Stimulated activated effector memory CD8-positive, alpha-beta T cell treated with anti-CD3 and anti-CD28 coated beads, Interleukin-12 subunit alpha, Interleukin-12 subunit beta, amount 100 ng/mL, for 72 hours (primary cell): ENCODE measurements around the gene IGF2BP3.

Experiments
- ATAC-seq: fragments of 150-1000 bp; cut with Tn5 transposase; 2 replicates; pipeline ENCODE4 v1.10.0; 2021
- DNase-seq, 2 donors: peaks; one replicate each; pipeline ENCODE4 v3.0.0; 2021 to 2022; ENCODE audit warnings: low spot score in 2 of 2
- H3K27ac Mint-ChIP-seq: one replicate; pipeline ENCODE4 v1.8.0; 2022; ENCODE audit warnings: mild to moderate bottlenecking, mixed read lengths
- H3K36me3 Mint-ChIP-seq: one replicate; pipeline ENCODE4 v1.8.0; 2022; ENCODE audit warnings: mild to moderate bottlenecking, mixed read lengths
- H3K4me1 Mint-ChIP-seq: one replicate; pipeline ENCODE4 v1.8.0; 2022; ENCODE audit warnings: mixed read lengths
- H3K4me3 Mint-ChIP-seq: one replicate; pipeline ENCODE4 v1.8.0; 2022; ENCODE audit warnings: mild to moderate bottlenecking, mixed read lengths
- H3K9me3 Mint-ChIP-seq: one replicate; pipeline ENCODE4 v1.8.0; 2022; ENCODE audit warnings: mixed read lengths

The IGF2BP3 gene

GRCh38 chr7:23350466-23350865, 119.8 kb downstream of the IGF2BP3 start:
- DNase-seq (no peak), ATAC-seq (no peak)
- H3K27ac Mint-ChIP-seq = no peak overlapping the region
- no peaks in the 10 kb centered on the region for H3K36me3 Mint-ChIP-seq
- H3K4me3 Mint-ChIP-seq = no peak overlapping the region
- no peaks in the 10 kb centered on the region for H3K9me3 Mint-ChIP-seq
- peaks cover 33% of the 10 kb centered on the region for H3K4me1 Mint-ChIP-seq

DNA sequence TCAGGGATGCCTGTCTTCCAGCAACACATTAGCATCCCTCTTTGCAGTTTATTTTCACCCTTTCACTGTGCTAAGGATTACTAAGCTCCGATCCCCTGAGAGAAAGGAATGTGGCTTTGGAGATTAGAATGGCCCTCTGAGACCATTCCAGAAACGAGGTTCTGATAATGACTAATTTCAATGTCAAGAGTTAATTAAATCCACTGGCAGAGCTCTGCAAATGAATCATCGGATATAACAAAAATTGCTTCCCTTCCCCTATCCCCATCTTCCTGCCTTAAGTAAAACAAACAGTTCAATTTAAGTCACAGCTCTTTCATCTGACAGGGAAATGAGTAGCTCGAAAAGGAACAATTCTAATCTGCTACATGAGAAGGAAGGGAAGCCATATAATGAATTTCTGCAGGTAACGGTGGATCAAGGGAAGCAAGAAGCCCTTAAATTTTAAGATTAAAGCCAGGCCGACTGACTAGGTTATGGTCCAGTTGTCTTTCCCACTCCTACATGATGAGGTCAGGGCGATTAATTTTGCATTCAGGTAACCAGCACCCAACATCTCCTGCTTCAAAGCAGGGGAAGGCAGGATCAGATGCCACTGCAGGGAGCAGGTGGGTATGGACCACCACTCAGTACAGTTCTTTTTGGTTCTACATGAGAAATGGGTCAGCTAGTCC, 120.7 kb downstream of the IGF2BP3 start:
- no peaks in the 10 kb centered on the region for H3K36me3 Mint-ChIP-seq
- no peak overlapping the region for H3K4me3 Mint-ChIP-seq
- ATAC-seq (no peak), DNase-seq (no peak)
- peaks cover 33% of the 10 kb centered on the region for H3K4me1 Mint-ChIP-seq
- H3K9me3 Mint-ChIP-seq = no peaks in the 10 kb centered on the region
- H3K27ac Mint-ChIP-seq = no peak overlapping the region

DNA sequence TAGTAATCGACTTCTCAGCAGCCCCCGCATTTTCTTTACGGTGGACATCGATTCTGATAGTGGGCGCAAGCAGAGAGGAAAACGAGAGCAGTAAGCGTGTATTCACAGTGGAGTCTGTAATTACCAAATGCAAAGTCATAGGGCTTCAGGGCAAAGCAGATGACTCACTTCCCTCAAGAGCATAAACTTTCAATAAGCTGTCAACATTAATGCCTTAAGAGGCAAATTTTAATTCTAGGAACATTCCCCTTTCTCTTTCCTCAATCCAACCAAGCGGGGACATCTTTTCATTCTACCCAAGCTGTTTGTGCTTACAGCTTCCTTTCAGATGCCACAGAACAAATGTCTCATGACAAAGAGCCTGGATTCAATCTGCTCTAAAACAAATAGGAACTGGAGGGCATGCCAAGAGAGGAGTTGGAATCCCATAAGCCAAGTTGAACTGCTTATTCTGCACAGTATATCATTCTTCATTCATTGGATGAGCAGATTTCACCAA, 122.6 kb downstream of the IGF2BP3 start:
- no peaks in the 10 kb centered on the region for H3K36me3 Mint-ChIP-seq
- H3K27ac Mint-ChIP-seq = no peak overlapping the region
- H3K9me3 Mint-ChIP-seq = no peaks in the 10 kb centered on the region
- DNase-seq (no peak), ATAC-seq (peak; percentile 81)
- H3K4me1 Mint-ChIP-seq = peaks cover 31% of the 10 kb centered on the region
- peak overlapping the region; percentile 63 for H3K4me3 Mint-ChIP-seq

GRCh38 chr7:23347033-23347681, 123.1 kb downstream of the IGF2BP3 start:
- Mint-ChIP-seq H3K9me3 (no peaks in the 10 kb centered on the region), H3K4me3 (peak overlapping the region; percentile 63), H3K27ac (no peak overlapping the region), H3K4me1 (peaks cover 30% of the 10 kb centered on the region), H3K36me3 (no peaks in the 10 kb centered on the region)
- ATAC-seq (no peak), DNase-seq (no peak)

- no peak overlapping the region for H3K27ac Mint-ChIP-seq
- H3K9me3 Mint-ChIP-seq = no peaks in the 10 kb centered on the region
- H3K36me3 Mint-ChIP-seq = no peaks in the 10 kb centered on the region
- no peak for ATAC-seq
- peak overlapping the region; percentile 63 for H3K4me3 Mint-ChIP-seq
- peaks cover 30% of the 10 kb centered on the region for H3K4me1 Mint-ChIP-seq
- DNase-seq = no peak
Observed at GRCh38 chr7:23346316-23346715, 124.0 kb downstream of the IGF2BP3 start.

DNA sequence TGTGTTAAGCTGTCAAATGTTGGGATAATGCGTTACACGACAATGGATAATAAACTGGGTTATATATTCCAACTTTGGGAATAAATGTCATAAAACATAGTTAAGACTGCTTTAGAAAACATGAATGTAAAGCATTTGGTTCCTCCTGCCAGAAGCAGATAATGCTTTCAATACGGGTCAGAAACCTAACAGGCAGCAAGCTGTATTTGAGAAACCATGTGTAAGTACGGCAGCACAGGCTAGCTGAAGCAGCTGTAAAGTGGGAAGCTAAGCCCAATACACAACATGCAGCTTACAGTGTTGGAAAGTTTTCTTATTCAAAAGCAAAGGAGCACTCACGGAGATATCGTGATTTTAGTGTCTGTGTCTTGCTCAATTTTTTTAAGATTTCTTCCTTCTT, 124.7 kb downstream of the IGF2BP3 start:
- no peak overlapping the region for H3K4me3 Mint-ChIP-seq
- peaks cover 30% of the 10 kb centered on the region for H3K4me1 Mint-ChIP-seq
- DNase-seq (no peak), ATAC-seq (no peak)
- no peak overlapping the region for H3K27ac Mint-ChIP-seq
- H3K36me3 Mint-ChIP-seq = no peaks in the 10 kb centered on the region
- H3K9me3 Mint-ChIP-seq = no peaks in the 10 kb centered on the region

DNA sequence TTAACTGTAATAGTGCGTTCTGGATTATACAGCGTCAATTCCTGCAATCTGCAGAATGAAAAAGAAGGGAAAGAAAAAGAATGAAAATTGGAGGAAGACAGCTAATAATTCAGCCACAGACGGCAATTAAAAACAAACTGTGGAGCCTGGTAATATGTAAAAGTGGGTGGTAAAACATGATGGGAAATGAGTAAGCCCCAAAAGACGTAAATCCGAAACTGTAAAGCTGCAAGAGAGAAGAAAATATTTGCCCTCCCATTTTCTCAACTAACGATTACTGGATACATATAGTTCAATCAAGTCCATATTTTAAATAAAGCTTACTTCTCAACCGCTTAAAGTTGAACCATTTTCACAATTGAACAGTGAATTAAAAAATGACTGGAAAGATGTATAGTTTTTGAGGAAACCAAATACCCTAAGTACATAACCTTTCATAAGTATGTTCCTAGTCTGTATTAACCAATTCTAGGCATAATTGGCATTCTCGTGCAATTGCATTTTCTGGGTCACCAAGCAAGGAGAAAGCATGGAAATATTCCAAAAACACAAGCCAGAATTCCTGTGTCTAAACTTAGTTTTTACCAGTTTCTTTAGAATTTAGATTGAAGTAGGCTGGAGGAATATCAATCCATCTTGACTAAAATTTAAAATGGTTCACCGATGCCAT, 126.3 kb downstream of the IGF2BP3 start:
- no peak for DNase-seq
- Mint-ChIP-seq H3K27ac (no peak overlapping the region), H3K4me3 (no peak overlapping the region), H3K9me3 (no peaks in the 10 kb centered on the region), H3K4me1 (peaks cover 30% of the 10 kb centered on the region), H3K36me3 (no peaks in the 10 kb centered on the region)
- ATAC-seq = no peak

- ATAC-seq (no peak), DNase-seq (no peak)
- Mint-ChIP-seq H3K27ac (no peak overlapping the region), H3K9me3 (no peaks in the 10 kb centered on the region), H3K36me3 (no peaks in the 10 kb centered on the region), H3K4me1 (peaks cover 30% of the 10 kb centered on the region), H3K4me3 (no peak overlapping the region)
Observed at GRCh38 chr7:23343102-23343501, 127.2 kb downstream of the IGF2BP3 start.

- H3K36me3 Mint-ChIP-seq = no peaks in the 10 kb centered on the region
- no peaks in the 10 kb centered on the region for H3K9me3 Mint-ChIP-seq
- DNase-seq (no peak), ATAC-seq (no peak)
- H3K4me1 Mint-ChIP-seq = peaks cover 19% of the 10 kb centered on the region
- H3K27ac Mint-ChIP-seq = no peak overlapping the region
- no peak overlapping the region for H3K4me3 Mint-ChIP-seq
Observed at GRCh38 chr7:23341846-23342598, 128.3 kb downstream of the IGF2BP3 start.

GRCh38 chr7:23338863-23339262, 131.4 kb downstream of the IGF2BP3 start:
- DNase-seq = no peak
- no peak overlapping the region for H3K4me3 Mint-ChIP-seq
- H3K9me3 Mint-ChIP-seq = no peaks in the 10 kb centered on the region
- no peaks in the 10 kb centered on the region for H3K36me3 Mint-ChIP-seq
- H3K27ac Mint-ChIP-seq = no peak overlapping the region
- ATAC-seq = no peak
- peaks cover 5% of the 10 kb centered on the region for H3K4me1 Mint-ChIP-seq

- Mint-ChIP-seq H3K27ac (no peak overlapping the region), H3K36me3 (no peaks in the 10 kb centered on the region), H3K4me1 (peaks cover under 1% of the 10 kb centered on the region), H3K9me3 (no peaks in the 10 kb centered on the region), H3K4me3 (no peak overlapping the region)
- DNase-seq = no peak
- ATAC-seq = no peak
Observed at GRCh38 chr7:23338439-23338838, 131.9 kb downstream of the IGF2BP3 start.

- H3K27ac Mint-ChIP-seq = no peak overlapping the region
- H3K4me3 Mint-ChIP-seq = no peak overlapping the region
- H3K9me3 Mint-ChIP-seq = no peaks in the 10 kb centered on the region
- no peak for DNase-seq
- H3K36me3 Mint-ChIP-seq = no peaks in the 10 kb centered on the region
- ATAC-seq = no peak
- no peaks in the 10 kb centered on the region for H3K4me1 Mint-ChIP-seq
Observed at GRCh38 chr7:23337374-23337773, 132.9 kb downstream of the IGF2BP3 start.

- Mint-ChIP-seq H3K36me3 (no peaks in the 10 kb centered on the region), H3K4me3 (no peak overlapping the region), H3K9me3 (no peaks in the 10 kb centered on the region), H3K4me1 (no peaks in the 10 kb centered on the region), H3K27ac (no peak overlapping the region)
- DNase-seq = no peak
- ATAC-seq = no peak
Observed at GRCh38 chr7:23336799-23337283, 133.4 kb downstream of the IGF2BP3 start.

DNA sequence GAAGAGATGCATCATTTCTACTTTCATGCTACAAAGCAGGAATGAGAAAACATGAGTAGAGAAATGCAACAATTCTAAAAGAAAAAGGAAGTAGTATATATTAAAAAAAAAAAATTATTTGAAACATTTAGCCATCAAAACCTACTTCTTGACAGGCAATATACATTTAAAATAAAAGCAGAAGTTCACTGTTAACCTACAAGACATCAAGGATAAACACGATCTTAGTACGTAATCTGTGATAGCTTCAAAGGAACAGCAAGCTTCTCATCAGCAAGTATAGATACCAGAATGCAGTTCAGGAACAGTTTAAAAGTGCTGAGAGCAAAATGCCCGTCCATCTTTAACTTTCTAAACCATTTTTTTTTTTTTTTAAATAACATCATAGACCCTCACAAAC, 134.2 kb downstream of the IGF2BP3 start:
- H3K36me3 Mint-ChIP-seq = no peaks in the 10 kb centered on the region
- no peak overlapping the region for H3K27ac Mint-ChIP-seq
- H3K4me1 Mint-ChIP-seq = no peaks in the 10 kb centered on the region
- ATAC-seq (no peak), DNase-seq (no peak)
- H3K4me3 Mint-ChIP-seq = no peak overlapping the region
- H3K9me3 Mint-ChIP-seq = no peaks in the 10 kb centered on the region

DNA sequence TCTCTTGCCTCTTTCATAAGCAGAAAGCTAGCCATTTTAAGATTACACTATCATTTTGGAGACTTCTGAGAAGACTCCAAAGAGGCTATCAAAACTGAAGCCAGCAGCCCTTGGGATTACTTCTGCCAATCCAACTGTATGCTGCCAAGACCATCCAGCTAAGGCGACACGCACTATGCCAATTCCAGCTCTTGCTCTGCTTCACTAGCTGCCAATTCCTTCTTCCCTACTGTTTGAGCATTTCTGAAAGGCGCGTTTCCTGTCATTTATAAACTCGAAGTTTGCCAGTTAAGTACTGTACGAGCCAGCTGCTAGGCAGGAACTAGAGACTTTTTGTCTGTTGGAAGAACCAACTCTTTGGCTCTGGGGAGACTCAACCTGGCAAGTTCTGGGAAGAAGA, 134.7 kb downstream of the IGF2BP3 start:
- DNase-seq (no peak), ATAC-seq (no peak)
- Mint-ChIP-seq H3K9me3 (no peaks in the 10 kb centered on the region), H3K4me1 (no peaks in the 10 kb centered on the region), H3K27ac (no peak overlapping the region), H3K4me3 (no peak overlapping the region), H3K36me3 (no peaks in the 10 kb centered on the region)
